Left colon (tissue), 2 donors: ENCODE measurements around the gene C4orf33. TPM values are rescaled to one million over a fixed set of nuclear protein-coding genes. Genes with fewer than 3 reads are reported as not detected.
"Not testable (repeated sequence)": the region's sequence is repeated elsewhere in the genome, so short reads cannot be mapped to it uniquely, and the experiment has no call there.

ENCODE experiments used
- ATAC-seq: fragments of 200-7000 bp; cut with Tn5 transposase; one replicate; pipeline ENCODE4 v1.9.1; 2020; ENCODE audit warnings: mild to moderate bottlenecking, moderate library complexity
- DNase-seq, 2 donors: peaks; one replicate each; pipeline ENCODE4 v3.0.0-alpha.2; 2020
- intact Hi-C, 2 donors: fragments of 100-400 bp; cut with DNase I in 1 of 2; cut with micrococcal nuclease in 1 of 2; formaldehyde crosslinking; loops; one replicate each; pipeline versions ENCODE4 v1.11.2 to v1.14.0; 2022; cut with DNase I, micrococcal nuclease
- long read RNA-seq: library from polyadenylated mRNA; unstranded; transcript quantifications from one replicate; pipeline ENCODE4 v2.0.0, GENCODE V29; 2021
- total RNA-seq, 2 donors: library from RNA; stranded (reverse); fragmentation: NEBNext Ultra II Directional; extraction: Animal tissue kit (Norgen Biotek cat#: 25700); gene quantifications; one replicate each; pipeline ENCODE4 v1.2.1, GENCODE V29; 2021
- donor health status: DM: no; HTN: no; CAD: no.
- donor health status: DM: yes; HTN: yes; CAD: no.

Gene C4orf33
- total RNA-seq = 10 to 100 TPM; 23.4 to 42.9 TPM
- long read RNA-seq, transcript C4orf33-202 (6 exons, 1,588 nt) = major isoform, 8 of 11 reads
- long read RNA-seq, partial matches to known transcripts = 1 of 11 reads
- long read RNA-seq, other reads (novel, unspliced or antisense) = 2 of 11 reads

GRCh38 chr4:129095811-129096454, at the start of gene C4orf33:
TSS of gene C4orf33 (plus strand) at chr4:129096152. CDS start at chr4:129102611, 6,459 bp downstream.
- intact Hi-C loops = no loop called here
- DNase-seq (peak; percentile 75 to 80), ATAC-seq (peak; percentile 56)

DNA sequence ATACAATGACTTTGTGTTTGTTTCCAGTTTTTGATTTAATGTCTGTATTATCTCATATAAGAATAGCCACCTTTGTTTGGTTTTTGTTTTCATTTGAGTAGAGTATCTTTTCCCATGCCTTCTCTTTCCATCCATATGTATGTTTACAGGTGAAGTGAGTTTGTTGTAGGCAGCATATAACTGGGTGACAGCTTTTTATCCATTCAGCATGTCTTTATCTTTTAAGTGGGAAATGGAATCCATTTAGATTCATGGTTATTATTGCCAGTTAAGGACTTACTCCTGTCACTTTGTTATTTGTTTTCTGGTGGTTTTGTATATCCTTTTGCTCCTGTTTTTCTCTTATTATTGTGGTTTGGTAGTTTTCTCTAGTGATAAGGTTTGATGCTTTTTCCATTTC, 36.9 kb upstream of the C4orf33 start:
- DNase-seq = no peak
- intact Hi-C loops = no loop called here
- ATAC-seq = no peak

DNA sequence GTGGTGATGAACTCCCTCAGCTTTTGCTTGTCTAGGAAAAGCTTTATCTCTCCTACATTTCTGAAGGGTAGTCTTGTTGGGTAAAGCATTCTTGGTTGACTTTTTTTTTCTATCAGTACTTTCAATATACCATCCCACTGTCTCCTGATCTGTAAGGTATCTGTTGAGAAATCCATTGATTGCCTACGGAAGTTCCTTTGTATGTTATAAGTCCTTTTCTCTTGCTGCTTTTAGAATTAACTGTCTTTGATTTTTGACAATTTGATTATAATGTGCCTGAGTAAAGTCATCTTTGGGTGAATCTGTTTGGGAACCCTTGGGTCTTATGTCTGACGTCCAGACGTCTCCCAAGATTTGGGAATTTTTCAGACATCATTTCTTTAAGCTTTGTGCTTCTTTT, 33.4 kb upstream of the C4orf33 start:
- no peak for DNase-seq
- no peak for ATAC-seq
- intact Hi-C loops = no loop called here

DNA sequence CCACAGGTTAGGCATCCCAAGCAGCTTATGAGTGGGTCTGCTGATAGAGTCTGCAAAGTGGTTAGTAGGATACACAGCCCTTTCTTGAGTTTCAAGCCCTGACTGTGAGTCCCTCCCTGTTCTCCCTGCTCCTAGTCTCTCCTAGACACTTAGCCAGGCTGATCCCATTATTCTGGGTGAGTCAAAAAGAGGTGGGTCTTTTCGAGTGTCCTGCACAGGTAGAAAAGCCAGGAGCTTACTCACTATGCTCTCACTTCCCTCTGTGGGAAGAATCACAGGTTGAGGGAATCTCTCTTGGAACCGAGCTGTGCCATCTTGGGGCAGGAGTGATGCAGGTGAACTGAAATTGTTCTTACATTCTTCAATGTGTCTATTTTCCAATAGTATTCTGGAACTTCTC, 32.3 kb upstream of the C4orf33 start:
- no peak for DNase-seq
- intact Hi-C loops = no loop called here
- no peak for ATAC-seq

- intact Hi-C loops = no loop called here
- ATAC-seq (no peak), DNase-seq (no peak)
Measured at GRCh38 chr4:129064717-129065116, 31.2 kb upstream of the C4orf33 start.

DNA sequence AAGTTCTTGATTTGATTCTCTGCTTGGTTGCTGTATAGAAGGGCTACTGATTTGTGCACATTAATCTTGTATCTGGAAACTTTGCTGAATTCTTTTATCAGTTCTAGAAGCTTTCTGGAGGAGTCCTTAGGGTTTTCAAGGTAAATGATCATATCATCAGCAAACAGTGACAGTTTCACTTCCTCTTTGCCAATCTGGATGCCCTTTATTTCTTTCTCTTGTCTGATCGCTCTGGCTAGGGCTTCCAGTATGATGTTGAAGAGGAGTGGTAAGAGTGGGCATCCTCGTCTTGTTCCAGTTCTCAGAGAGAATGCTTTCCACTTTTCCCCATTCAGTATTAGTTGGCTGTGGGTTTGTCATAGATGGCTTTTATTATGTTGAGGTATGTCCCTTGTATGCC, 26.4 kb upstream of the C4orf33 start:
- ATAC-seq, intact Hi-C loops, DNase-seq: not testable (repeated sequence)

- intact Hi-C loops = no loop called here
- no peak for DNase-seq
- no peak for ATAC-seq
Measured at GRCh38 chr4:129077326-129077725, 18.6 kb upstream of the C4orf33 start.

GRCh38 chr4:129080129-129080528, 15.8 kb upstream of the C4orf33 start:
- intact Hi-C loops = no loop called here
- DNase-seq (no peak), ATAC-seq (no peak)

GRCh38 chr4:129082302-129082701, 13.7 kb upstream of the C4orf33 start:
- DNase-seq = no peak
- ATAC-seq = no peak
- intact Hi-C loops = no loop called here

- no peak for ATAC-seq
Measured at GRCh38 chr4:129085472-129085871, 10.5 kb upstream of the C4orf33 start.

GRCh38 chr4:129087516-129087915, 8.4 kb upstream of the C4orf33 start:
- intact Hi-C loops = no loop called here
- ATAC-seq = no peak
- no peak for DNase-seq

More at GRCh38 chr4:129085472-129085871, 10.5 kb upstream of the C4orf33 start:
- intact Hi-C loops = no loop called here
- no peak for DNase-seq

- ATAC-seq = peak; percentile 10
- intact Hi-C loops = no loop called here
Measured at GRCh38 chr4:129092631-129093190, 3.2 kb upstream of the C4orf33 start.

DNA sequence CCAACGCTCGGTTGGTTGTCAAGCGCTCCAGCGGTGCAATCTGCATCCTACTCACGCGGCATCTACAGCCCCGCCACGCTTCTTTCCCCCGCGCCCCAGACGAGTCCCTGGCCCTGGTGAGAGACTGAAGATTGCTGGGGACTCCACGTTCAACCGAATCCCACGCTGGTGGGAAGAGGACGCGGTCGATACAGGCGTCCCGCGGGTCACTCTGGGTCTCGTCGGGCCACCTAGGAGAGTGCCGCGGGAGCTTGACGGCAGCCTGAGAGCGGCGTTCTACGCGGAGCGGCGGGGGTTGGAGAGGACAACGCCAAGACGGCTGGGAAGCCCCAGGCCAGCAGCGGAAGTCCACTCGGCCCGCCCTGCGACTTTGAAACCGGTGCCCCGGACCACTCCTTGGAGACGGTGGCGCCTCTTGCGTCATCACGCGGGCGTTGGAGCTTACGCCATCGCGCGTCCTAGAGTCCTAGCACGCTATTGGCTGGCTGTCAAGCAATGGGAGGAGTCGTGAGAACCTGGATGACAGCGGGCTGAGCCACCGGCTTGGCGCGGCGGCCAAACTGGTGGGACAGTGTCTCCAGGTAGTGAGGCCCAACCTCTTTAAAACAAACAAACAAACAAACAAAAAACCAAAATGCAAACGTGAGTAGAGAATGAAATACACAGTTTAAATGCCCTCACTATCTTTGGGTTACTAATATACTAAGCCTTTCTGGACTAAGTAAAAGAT, 2.6 kb upstream of the C4orf33 start, which contains the start of gene SCLT1:
TSS of gene SCLT1 (minus strand) at position 349 of the 730 bp plus-strand sequence. CDS start 436 bp downstream, outside the sequence.
- intact Hi-C loops = no loop called here
- ATAC-seq (peak; percentile 96), DNase-seq (peak; percentile 99)

More at GRCh38 chr4:129092631-129093190, 3.2 kb upstream of the C4orf33 start:
- no peak for DNase-seq

GRCh38 chr4:129094347-129094746, 1.6 kb upstream of the C4orf33 start:
- intact Hi-C loops = no loop called here
- no peak for ATAC-seq
- no peak for DNase-seq

DNA sequence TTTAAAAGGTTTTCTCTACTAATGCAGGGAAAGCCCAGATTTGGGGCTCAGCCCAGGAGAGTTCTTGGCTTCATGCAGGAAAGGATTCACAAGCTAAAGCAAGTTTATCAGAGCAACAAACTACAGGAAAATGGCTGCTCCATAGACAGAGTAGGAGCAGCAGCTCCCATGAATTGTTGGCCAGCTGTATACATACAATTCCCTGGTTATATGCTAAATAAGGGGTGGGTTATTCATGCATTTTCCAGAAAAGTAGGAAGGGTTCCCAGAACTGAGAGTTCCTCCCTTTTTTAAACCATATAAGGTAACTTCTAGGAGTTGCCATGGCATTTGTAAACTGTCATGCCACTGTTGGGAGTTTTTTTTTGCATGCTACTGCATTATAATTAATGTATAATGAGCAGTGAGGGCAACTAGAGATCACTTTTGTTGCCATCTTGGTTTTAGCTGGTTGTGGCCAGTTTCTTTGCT, 2.6 kb downstream of the C4orf33 start:
- DNase-seq (no peak), ATAC-seq (no peak)
- intact Hi-C loops = no loop called here

DNA sequence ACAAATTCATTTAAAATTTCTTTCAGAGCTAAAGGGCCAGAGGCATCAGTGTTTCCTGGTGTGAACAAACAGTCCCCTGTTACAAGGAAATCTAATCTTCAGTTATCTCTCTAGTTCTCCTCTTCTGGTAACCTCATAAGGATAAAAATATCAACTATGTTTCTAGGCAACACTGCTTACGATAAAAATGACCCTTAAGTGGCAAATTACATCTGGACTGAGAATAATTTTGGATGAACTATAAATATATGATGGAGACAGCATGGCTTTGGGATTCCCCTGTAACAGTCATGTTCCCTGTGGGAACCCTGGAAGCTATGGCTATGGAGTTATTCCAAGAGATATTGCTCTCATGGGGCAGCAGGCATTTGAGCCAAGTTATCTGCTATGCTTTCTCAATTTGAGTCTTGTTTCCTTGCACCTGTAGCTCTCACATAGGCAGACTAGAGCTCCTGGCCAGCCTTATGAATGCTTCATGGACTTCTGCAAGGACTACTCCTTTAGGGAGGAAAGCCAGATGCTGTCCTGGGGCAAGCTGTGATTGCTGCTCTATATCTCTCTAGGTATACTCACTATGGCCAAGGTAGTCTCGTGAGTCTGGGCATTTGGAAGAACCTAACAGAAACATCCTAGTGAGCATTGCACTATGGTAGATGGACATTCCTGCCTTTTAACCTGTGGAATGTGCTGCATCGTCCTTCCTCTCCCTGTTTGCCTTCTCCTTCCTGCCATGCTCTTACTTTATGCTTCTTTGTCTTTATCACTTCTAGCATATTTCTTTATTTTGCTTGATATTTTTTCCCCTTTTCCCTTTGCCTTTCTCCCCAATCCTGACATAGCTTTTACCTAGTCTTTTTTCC, 14.2 kb downstream of the C4orf33 start:
- ATAC-seq (no peak), DNase-seq (no peak)
- intact Hi-C loops = no loop called here

DNA sequence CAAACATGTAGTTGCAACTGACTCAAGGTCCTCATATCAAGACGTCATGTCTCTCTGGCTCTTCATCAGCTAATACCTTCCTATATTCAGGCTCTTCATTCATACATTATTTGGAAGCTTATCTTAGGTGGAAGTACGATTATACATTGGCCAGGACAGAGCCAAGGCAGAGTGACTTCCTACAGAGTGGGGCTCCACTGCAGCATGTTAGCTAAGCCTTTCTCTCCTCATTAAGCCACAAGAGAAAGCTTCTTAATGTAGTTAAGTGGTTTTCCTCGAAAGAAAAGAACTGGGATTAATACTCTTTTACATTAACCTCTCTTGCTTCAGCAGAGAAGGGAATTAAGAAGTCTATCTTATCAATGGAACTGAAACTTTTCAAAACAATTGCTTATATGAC, 15.0 kb downstream of the C4orf33 start:
- DNase-seq (no peak), ATAC-seq (no peak)
- intact Hi-C loops = no loop called here

DNA sequence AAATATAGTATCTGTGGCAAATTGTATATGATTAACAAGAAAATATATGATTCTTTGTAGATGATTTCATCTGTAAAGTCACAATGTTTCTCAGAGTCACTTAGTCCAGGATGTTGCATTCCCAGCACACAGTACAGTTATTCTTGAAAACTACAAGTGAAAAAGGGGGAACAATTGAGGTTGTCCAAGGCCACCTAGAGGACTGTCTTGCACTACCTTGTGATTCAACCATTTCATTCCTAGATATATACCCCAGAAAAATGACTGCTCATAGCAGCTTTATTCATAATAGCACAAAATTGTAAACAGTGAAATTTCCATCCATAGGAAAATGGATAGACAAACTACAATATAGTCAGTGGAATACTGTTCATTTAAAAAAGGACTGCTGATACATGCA, 16.0 kb downstream of the C4orf33 start:
- DNase-seq (no peak), ATAC-seq (no peak)
- intact Hi-C loops = no loop called here

- DNase-seq (no peak), ATAC-seq (no peak)
- intact Hi-C loops = no loop called here
Measured at GRCh38 chr4:129113434-129113833, 17.5 kb downstream of the C4orf33 start.
